GM12801 (cell line): ENCODE measurements around the gene PIGU.

Experiments
- CTCF ChIP-seq: IDR thresholded peaks from one replicate; pipeline ENCODE4 v1.5.1; 2011; ENCODE audit warnings: control low read depth; ENCODE audit not compliant: insufficient read length; ENCODE audit errors: extremely low read depth

Gene PIGU

GRCh38 chr20:34680586-34681175, 3.8 kb upstream of the PIGU start:
- TF ChIP-seq CTCF, result no peak

GRCh38 chr20:34675993-34676641, 775 bp downstream of the PIGU start:
- TF ChIP-seq CTCF, result no peak

GRCh38 chr20:34675561-34675960, 1.3 kb downstream of the PIGU start:
- no peak for TF ChIP-seq CTCF

GRCh38 chr20:34673412-34673811, 3.5 kb downstream of the PIGU start:
- TF ChIP-seq CTCF, result no peak

GRCh38 chr20:34669094-34669493, 7.8 kb downstream of the PIGU start:
- TF ChIP-seq CTCF, result no peak

GRCh38 chr20:34663213-34663943, 13.5 kb downstream of the PIGU start:
- no peak for TF ChIP-seq CTCF

GRCh38 chr20:34654207-34654744, 22.6 kb downstream of the PIGU start:
- TF ChIP-seq CTCF, result no peak
